HFFc6 (cell line): ENCODE measurements around the gene UBL3. TPM values are rescaled to one million over a fixed set of nuclear protein-coding genes. Genes with fewer than 3 reads are reported as not detected.
A peak's percentile ranks its signal among the peaks of the same experiment; 100 is the strongest.

Experiments
- DNase-seq: peaks from one replicate; pipeline ENCODE4 v3.0.0-alpha.2; 2018
- H3K27ac Mint-ChIP-seq: 2 replicates; pipeline ENCODE4 v1.8.0; 2020; ENCODE audit warnings: mild to moderate bottlenecking, mixed read lengths
- H3K27me3 Mint-ChIP-seq: 2 replicates; pipeline ENCODE4 v1.8.0; 2021; ENCODE audit warnings: mild to moderate bottlenecking, moderate library complexity, mixed read lengths; ENCODE audit not compliant: insufficient read depth
- H3K36me3 Mint-ChIP-seq: 2 replicates; pipeline ENCODE4 v1.8.0; 2021; ENCODE audit warnings: low read depth, mixed read lengths
- H3K4me1 Mint-ChIP-seq: 2 replicates; pipeline ENCODE4 v1.8.0; 2020; ENCODE audit warnings: low read depth, mixed read lengths
- H3K4me3 Mint-ChIP-seq: 2 replicates; pipeline ENCODE4 v1.8.0; 2020; ENCODE audit warnings: mild to moderate bottlenecking, moderate library complexity, mixed read lengths
- H3K9me3 Mint-ChIP-seq: 2 replicates; pipeline ENCODE4 v1.8.0; 2020; ENCODE audit warnings: mild to moderate bottlenecking, mixed read lengths
- CTCF ChIP-seq: fragments of 200-600 bp; sonication (generic); IDR thresholded peaks from 2 replicates; pipeline ENCODE4 v1.5.0; 2021; ENCODE audit warnings: antibody characterized with exemption, mild to moderate bottlenecking
- total RNA-seq, 6 experiments: library from RNA; stranded (reverse); fragmentation: NEBNext Ultra II Directional; extraction: Animal tissue kit (Norgen Biotek cat#: 25700); gene quantifications; 2 replicates in 1 of 6; 3 replicates in 5 of 6; pipeline ENCODE4 v1.2.3, GENCODE V29; 2021

UBL3 gene
- total RNA-seq, 6 experiments from 2014 or later: 38.0 to 57.4 (median 44.6) TPM

GRCh38 chr13:29847501-29847983, 2.9 kb downstream of the UBL3 start:
- H3K4me3 Mint-ChIP-seq: peak overlapping the region; percentile 95
- peaks cover 59% of the 10 kb centered on the region for H3K4me1 Mint-ChIP-seq
- peak; percentile 56 for DNase-seq
- no peak for TF ChIP-seq CTCF
- H3K36me3 Mint-ChIP-seq: peaks cover 20% of the 10 kb centered on the region
- H3K9me3 Mint-ChIP-seq: no peaks in the 10 kb centered on the region
- H3K27ac Mint-ChIP-seq: peak overlapping the region; percentile 93
- peaks cover 4% of the 10 kb centered on the region for H3K27me3 Mint-ChIP-seq

GRCh38 chr13:29846475-29847256, 3.8 kb downstream of the UBL3 start:
- Mint-ChIP-seq H3K27ac (peak overlapping the region; percentile 93), H3K4me1 (peaks cover 59% of the 10 kb centered on the region), H3K27me3 (peaks cover 4% of the 10 kb centered on the region), H3K36me3 (peaks cover 20% of the 10 kb centered on the region), H3K4me3 (peak overlapping the region; percentile 95), H3K9me3 (no peaks in the 10 kb centered on the region)
- no peak for DNase-seq
- no peak for TF ChIP-seq CTCF

- Mint-ChIP-seq H3K36me3 (peaks cover 20% of the 10 kb centered on the region), H3K27me3 (peaks cover 4% of the 10 kb centered on the region), H3K9me3 (no peaks in the 10 kb centered on the region), H3K27ac (peak overlapping the region; percentile 29), H3K4me3 (peak overlapping the region; percentile 95), H3K4me1 (peaks cover 60% of the 10 kb centered on the region)
- no peak for DNase-seq
- TF ChIP-seq CTCF: peak; percentile 80
Observed at GRCh38 chr13:29845440-29846056, 4.9 kb downstream of the UBL3 start.

- TF ChIP-seq CTCF: no peak
- Mint-ChIP-seq H3K9me3 (no peaks in the 10 kb centered on the region), H3K36me3 (peaks cover 18% of the 10 kb centered on the region), H3K27ac (no peak overlapping the region), H3K27me3 (peaks cover 3% of the 10 kb centered on the region; the same call in 1 of the 2 replicates), H3K4me1 (peaks cover 69% of the 10 kb centered on the region), H3K4me3 (peak overlapping the region; percentile 49; the same call in 1 of the 2 replicates)
- DNase-seq: peak; percentile 48
Observed at GRCh38 chr13:29844441-29844840, 6.0 kb downstream of the UBL3 start.

GRCh38 chr13:29840585-29840984, 9.8 kb downstream of the UBL3 start:
- no peak for DNase-seq
- peaks cover 90% of the 10 kb centered on the region for H3K4me1 Mint-ChIP-seq
- H3K27ac Mint-ChIP-seq: no peak overlapping the region; the same call in 1 of the 2 replicates
- H3K9me3 Mint-ChIP-seq: no peaks in the 10 kb centered on the region
- H3K36me3 Mint-ChIP-seq: no peaks in the 10 kb centered on the region
- TF ChIP-seq CTCF: no peak
- H3K4me3 Mint-ChIP-seq: peak overlapping the region; percentile 22; the same call in 1 of the 2 replicates
- no peaks in the 10 kb centered on the region for H3K27me3 Mint-ChIP-seq
